GM19328 (cell line): ENCODE measurements around the gene GGT6.
"Not testable (repeated sequence)": the region's sequence is repeated elsewhere in the genome, so short reads cannot be mapped to it uniquely, and the experiment has no call there.

Experiments
- ATAC-seq: cut with Tn5 transposase; IDR thresholded peaks from one replicate; pipeline ENCODE4 v1.9.1; 2021; ENCODE audit warnings: mild to moderate bottlenecking, moderate library complexity; ENCODE audit not compliant: unreplicated experiment

GGT6 gene

DNA sequence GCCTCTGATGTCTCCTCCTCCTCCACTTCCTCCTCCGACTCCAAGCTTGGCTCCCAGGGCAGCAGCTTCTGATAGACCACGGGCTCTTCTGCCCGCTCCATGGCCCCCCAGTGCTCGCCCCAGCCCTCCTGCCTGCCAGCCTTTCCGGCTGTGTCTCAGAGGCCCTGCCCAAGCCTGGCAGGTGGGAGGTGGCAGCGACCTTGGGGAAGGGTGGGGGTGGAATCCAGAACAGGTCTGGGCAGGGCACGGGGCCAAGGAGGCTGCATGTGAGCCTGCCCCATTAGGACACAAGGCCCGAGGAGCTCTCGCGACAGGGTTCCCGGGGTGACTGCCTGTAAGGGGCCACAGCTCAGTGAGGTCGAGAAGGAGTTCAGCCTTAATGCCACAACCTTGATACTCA is at the start of gene GGT6:
GGT6 (minus strand) TSS at position 157 of the 400 bp plus-strand sequence; CDS start at position 101, 56 bp downstream.
- no peak for ATAC-seq

DNA sequence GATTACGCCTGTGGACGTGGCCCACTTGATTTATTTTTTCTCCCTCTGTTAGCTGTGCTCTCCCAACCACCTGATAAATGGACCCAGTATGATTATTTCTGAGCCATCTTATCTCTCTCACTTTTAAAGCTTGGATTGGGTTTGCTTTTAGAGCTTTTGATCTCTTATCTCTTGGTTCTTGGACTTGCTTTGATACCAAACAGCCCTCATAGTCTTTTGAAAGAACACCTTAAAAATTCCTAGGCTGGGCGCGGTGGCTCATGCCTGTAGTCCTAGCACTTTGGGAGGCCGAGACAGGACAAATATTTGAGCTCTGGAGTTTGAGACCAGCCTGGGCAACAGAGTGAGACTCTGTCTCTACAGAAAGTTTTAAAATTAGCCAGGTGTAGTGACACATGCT is 49.8 kb upstream of the GGT6 start:
- ATAC-seq, result no peak

- ATAC-seq, result no peak
These were observed 49.4 kb upstream of the GGT6 start for GRCh38 chr17:4609761-4610160.

DNA sequence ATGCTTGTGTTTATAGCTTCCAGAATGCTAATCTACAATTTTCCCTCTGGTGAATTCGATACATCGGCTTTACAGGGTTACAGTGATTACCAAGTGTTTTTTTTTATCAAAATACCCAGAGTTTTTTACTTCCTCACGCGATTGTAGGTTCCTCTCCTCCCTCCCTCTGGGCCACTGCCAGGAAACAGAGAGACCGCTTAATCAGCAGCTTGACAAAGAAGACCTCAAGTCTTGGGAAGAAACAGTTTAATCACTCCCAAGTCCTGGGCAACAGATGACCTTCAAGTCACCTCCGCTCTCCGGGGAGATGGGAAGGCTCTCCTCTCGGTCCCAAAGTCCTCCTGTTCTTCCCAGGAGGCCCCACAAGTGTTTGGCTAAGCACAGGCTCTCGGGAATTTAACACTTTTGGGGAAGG is 47.4 kb upstream of the GGT6 start:
- no peak for ATAC-seq

DNA sequence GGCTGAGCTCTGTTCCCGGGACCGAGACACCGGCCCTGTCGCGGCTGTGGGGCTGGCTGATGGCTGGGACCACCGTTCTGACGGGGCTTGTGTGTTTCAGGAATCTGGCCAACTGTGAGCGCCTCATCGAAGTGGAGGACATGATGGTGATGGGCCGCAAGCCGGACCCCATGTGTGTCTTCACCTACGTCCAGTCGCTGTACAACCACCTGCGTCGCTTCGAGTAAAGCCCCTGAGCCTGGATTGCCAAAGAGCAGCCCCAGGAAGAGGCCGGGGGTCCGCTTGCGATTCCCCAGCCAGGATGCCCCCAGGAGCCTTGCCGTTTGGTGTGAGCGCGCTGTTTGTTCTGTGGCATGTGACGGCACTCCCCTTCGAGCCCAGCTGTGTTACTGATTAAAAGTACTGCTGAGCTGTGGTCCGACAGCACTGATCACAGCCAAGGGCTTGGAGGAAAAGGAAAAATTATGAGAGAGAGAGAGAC is 46.9 kb upstream of the GGT6 start:
- ATAC-seq, result no peak

GRCh38 chr17:4605826-4606225 is 45.4 kb upstream of the GGT6 start:
- ATAC-seq, result no peak

- not testable (repeated sequence) for ATAC-seq
These were observed 44.4 kb upstream of the GGT6 start for GRCh38 chr17:4604736-4605135.

GRCh38 chr17:4604111-4604644 is 43.8 kb upstream of the GGT6 start:
- ATAC-seq, result no peak

- no peak for ATAC-seq
These were observed 41.7 kb upstream of the GGT6 start for GRCh38 chr17:4602041-4602440.

- no peak for ATAC-seq
These were observed 40.9 kb upstream of the GGT6 start for GRCh38 chr17:4601326-4601725.

DNA sequence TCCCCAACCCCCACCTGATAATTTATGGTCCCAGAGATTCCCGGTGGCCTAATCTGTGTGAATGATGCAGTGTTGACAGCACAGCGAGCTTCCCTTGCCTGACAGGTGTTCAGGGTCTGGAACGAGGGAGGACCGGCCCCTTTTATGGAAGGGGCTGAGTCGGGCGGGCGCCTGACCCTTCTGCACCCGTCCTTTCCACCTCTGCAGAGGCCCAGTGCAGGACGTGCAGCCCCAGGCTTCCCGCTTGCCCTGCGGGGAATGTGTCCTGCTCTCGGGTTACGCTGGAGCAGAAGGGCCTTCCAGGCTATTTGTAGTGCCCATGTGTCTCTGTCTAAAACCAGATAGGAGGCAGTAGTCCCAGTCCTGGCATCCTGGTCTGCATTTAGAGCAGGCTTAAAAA is 40.2 kb upstream of the GGT6 start:
- ATAC-seq, result no peak

- no peak for ATAC-seq
These were observed 39.3 kb upstream of the GGT6 start for GRCh38 chr17:4599505-4600281.

GRCh38 chr17:4598776-4599504 is 38.6 kb upstream of the GGT6 start:
- ATAC-seq, result no peak

DNA sequence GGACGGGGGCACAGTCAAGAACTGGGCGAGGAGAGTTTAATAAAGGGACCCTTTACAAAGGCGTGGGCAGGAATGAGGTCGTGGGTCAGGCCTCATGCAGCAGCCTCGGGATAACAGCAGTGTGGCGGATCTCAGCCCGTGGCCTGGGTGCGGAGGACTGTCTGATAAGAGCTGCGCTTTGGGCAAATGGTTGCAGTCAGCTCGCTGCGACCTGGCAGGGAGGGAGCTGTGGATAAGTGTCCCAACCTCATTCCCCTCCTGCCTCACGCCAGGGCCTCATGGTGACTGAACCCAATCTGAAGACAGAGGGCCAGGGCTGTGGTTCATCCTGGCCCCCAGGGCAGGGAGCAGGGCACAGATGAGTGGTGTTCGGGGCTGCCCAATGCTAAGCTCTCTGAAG is 37.6 kb upstream of the GGT6 start:
- ATAC-seq, result no peak

DNA sequence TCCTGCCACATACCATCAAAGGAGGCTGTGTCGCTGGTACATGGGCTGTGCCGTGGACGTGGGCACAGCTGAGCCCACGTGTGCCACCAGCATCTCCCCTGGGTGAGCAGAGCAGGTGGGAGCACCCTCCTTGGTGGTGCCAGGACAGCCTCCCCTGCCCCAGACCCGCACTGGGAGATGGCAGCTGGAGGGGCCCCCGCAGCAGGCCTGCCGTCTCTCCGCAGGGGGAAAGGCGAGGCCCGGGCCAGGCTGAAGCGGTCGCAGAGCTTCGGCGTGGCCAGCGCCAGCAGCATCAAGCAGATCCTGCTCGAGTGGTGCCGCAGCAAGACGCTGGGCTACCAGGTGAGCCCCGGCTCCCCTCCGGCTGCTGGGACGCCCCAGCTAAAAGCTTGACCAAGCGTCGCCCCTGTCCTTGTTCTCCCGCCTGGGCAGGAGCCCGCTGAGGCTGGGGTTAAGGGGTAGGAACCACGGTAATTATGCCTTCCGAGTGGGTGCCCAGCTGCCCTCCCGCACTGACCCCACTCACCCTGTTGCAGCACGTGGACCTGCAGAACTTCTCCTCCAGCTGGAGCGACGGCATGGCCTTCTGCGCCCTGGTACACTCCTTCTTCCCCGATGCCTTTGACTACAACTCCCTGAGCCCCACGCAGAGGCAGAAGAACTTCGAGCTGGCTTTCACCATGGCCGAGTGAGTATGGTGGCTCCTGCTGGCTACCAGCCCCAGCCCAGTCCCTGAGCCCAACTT is 36.4 kb upstream of the GGT6 start:
- ATAC-seq, result no peak

DNA sequence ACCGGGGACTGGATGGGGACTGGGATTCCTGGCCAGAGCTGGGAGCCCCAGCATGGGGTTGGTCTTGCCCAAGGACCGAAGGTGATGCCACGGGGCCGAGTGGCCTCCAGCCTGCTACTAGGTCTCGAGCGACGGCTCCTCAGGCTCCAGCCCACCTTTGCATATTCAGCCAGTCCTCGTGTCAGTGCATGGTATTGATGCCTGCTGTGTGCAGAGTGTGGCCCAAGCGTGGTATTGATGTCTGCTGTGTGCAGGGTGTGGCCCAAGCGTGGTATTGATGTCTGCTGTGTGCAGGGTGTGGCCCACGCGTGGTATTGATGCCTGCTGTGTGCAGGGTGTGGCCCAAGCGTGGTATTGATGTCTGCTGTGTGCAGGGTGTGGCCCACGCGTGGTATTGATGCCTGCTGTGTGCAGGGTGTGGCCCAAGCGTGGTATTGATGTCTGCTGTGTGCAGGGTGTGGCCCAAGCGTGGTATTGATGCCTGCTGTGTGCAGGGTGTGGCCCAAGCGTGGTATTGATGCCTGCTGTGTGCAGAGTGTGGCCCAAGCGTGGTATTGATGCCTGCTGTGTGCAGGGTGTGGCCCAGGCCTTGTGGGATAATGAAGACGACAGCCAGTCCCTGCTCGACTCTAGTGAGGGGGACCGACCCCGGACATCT is 35.4 kb upstream of the GGT6 start:
- ATAC-seq, result not testable (repeated sequence)

DNA sequence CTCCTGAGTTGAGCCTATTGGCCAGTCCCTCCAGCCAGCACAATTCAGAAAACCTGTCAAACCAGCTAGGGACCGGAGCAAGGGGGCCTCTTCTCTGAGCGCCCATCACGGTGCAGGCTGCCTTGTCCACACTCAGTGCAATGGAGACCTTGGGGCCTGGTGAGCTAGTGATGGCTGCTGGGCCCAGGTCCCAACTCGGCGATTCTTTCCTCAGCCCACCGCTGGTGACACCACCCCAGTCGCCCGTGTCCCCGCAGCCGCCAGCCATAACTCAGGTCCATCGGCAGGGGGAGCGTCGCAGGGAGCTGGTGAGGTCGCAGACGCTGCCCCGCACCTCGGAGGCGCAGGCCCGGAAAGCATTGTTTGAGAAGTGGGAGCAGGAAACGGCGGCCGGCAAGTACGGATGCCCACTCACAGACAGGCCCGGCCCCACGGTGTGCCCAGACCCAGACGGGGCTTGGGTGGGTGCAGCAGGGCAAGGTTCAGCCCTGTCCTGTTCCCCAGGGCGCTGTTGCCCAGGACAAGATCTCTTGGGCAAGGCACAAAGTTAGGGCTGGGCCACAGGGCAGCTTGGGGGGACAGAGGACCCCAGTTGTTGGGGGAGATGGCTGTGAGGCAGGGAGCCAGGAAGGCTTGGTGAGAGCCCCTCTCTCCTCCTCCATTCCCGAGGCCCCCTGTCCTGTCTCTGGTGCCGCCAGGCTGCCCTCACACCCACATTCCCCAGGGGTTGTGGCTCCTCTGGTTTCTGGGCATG is 34.7 kb upstream of the GGT6 start:
- ATAC-seq, result no peak

DNA sequence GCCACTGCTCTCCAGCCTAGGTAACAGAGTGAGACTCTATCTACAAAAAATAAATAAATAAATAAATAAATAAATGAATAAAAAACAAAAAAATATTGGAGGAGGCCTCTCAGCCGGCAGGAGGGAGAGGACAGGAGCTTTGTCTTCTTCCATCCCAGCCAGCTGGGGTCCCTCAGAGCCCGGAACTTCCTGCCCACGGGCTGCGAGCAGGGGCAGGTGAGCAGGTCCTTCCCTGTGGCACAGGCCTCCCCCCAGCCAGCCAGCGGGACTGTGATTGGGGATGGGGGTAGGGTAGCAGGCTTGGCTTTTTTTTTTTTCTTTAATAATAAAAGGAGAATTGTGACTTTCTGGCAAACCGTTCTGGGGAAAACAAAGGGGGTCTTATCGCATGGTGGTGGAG is 34.0 kb upstream of the GGT6 start:
- ATAC-seq, result no peak

GRCh38 chr17:4593021-4593421 is 32.6 kb upstream of the GGT6 start:
- ATAC-seq, result no peak
